Islet of Langerhans (tissue), 1 donor: Measurements from ENCODE around the gene PAEP.

Source experiments
- FAIRE-seq: peaks from one replicate; lab custom pipeline; 2011; peaks lifted over from hg19 to GRCh38; lab: Jason Lieb, UNC

PAEP gene

DNA sequence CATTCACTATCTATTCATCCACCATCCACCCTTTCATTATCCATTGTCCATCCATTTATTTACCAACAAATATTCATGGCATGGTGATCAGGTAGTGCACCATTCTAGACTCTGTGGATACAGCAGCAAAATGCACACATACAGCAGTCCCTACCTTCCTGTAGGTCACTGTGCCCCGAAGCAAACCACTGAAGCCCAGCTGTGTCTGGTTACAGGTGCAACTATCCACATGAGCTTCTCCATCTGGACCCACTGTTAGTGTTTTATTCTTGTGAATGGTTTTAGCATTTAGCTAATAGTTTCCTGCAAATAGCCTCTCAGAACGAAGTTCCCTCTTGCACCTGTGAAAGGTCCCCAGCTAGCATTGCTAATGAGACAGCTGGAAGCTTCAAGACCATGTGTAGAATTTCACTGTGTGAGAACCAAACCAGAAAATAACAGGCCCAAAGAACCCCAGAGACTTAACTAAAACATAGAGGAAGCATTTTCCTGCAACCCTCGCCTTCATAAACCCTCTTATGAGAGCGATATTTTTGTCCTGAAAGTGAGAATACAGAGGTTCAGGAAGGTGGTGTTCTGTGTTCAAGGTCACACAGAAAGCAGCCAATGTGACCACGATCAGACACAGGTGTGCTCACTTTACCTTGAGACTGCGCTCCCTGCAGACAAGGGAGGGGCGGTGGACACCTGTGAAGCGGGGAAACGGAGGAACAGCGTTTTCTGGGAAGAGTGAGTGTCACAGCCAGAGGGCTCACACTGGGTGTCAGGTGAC lies 18.5 kb downstream of the PAEP start:
- no peak for FAIRE-seq

DNA sequence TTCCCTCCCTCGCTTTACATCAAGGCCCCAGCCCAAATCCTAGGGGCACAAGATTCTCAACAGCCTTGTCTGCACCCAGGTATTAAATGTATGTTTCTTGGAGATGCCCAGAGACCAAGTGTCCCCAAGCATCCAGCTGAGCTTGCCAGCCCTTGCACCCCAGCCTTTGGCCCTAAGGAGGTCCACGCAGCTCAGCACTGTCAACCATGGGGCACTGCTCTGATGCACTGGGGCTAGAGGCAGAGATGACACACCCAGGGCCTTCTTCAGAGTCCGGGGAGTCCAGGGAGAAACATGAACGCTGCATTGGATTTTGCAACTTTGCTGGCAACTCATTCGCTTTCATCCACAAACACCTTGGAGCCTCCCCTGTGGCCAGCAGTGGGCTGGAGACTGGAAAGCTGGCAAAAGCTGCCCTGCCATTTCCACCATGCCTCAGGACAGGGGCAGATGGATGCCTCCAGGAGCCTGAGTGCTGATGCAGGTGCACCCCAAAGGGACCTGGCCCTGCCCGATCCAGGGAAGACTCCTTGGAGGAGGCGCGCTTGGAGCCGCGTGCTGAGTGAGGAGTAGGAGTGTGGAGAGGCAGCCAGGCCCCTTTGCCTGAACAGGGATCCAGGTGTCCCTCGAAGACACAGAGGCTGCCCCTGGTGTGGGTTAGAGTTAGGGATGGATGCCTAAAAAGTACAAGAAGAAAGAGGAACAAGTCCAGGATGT lies 19.3 kb downstream of the PAEP start:
- no peak for FAIRE-seq

DNA sequence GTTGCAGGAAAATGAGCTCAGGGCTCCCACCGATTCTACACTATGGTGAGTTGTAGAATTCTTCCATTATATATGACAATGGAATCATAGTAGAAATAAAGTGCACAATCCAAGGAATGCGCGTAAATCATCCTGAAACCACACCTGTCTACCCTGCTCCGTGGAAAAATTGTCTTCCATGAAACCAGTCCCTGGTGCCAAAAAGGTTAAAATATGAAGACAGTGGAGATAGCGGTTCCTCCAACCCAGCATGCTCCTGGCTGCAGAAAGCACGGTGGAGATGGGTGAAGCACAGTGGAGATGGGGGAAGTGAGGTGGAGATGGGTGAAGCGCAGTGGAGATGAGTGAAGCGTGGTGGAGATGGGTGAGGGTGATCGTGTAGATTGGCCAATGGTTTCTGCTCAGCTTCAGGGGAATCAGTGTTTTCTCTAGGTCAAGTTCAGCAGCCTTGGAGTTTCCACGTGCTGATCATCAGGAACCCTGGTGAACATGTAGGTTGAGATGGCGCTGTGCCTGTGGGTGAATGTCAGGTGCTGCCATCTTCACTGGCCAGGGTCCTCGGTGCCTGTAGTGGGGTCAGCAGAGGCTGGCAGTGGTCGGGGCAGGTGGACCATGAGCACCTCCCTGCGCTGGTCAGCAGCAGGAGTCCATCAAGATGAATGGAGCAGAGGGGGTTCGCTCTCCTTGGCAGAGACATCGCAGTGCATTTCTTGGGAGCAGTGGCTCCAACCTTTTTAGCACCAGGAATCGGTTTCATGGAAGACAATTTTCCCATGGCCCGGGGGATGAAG lies 20.3 kb downstream of the PAEP start:
- FAIRE-seq, result no peak

DNA sequence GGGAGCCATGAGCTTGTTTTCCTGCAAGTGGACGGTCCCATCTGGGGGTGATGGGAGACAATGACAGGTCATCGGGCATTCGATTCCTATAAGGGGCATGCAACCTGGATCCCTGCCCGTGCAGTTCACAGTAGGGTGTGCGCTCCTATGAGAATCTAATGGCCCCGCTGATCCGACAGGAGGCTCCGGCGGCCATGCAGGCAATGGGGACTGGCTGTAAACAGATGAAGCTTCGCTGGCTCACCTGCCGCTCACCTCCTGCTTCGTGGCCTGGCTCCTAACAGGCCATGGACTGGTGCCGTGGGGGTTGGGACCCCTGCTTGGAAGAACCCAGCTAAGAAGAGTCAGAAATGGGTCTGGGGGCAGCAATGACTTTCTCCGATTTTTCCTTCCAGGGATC lies 21.0 kb downstream of the PAEP start:
- FAIRE-seq, result no peak

DNA sequence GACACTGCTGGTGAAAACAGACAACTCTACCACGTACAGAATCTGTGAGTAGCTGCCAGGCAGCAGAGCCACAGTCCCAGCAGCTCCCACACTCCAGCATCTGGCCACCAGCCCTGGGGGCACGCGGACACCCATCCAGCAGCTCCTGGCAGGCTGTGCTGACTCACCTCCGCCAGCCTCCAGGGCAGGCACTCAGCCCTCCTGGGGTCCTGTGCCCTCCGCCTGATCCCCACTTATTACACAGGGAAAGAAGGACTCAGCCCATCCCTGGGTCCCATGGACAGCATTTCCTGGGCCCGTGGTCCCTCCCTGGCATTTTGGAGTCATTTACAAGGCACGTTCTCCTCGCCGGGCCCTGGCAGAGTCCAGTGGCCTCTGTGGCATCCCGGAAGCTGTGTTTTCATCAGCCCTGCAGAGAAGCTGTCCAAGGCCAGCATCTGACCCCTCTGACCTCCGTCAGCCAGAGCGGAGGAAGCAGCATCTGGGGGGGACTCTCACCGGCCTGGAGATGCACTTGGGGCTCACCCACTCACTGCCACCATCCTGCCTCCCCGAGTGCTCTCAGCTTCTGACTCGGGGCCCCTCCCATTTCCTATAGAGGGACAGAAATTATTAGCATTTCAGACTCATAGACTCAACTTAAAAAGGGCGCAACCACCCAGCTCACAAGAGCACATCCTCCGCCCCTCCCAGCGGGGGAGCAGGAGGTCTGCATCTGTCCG lies 21.6 kb downstream of the PAEP start:
- no peak for FAIRE-seq

DNA sequence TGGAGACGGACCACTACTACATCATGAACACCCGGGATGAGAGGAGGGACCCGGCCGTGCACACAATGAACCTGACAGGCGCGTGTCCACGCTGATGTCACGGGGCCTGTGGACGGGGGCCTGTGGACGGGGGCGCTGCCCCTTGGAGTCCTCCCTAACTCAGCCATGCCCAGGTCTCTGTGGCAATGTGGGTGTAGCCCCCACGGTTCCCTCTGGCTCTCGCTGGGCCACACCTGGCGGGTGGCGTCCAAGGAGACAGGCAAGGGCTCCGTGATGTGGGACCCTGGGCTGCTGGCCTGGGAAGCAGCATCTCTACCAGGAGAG lies 22.1 kb downstream of the PAEP start:
- FAIRE-seq, result no peak

DNA sequence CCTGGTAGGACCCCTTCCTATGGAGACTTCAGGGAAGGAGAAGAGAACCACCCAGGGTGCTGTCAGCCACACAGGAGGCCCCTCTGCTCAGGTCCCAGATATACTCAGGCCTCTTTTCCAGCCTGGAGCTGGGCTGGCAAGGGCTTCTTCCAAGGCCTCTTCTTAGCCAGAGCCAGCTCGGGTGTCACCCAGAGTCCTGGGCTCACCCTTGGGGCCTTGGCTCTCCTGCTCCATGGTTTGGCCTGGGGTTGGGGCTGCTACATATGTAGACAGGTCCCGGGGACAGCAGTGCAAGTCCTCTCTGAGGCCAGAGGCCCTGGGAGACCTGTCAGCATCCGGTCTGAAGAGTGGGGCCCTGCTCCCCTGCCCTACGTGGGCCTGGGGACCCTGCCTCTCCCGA lies 22.8 kb downstream of the PAEP start:
- no peak for FAIRE-seq

DNA sequence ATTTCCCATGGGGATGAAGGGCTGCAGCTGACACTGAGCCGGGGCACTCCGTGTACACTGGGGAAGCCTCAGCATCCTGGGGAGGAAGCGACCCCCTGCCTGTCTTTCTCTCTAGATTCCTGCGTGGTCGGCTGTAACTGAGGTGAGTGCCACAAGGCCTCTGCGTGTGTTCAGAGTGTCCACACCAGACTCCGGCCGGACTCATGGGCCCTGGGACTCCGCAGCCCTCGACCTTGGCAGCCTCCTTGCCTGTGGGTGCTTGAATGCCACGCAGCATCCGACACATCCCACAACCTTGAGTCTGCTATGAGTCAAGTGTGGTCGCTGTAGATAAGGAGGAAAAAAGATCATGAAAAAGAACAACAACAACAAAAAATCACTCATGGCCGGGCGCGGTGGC lies 23.4 kb downstream of the PAEP start:
- no peak for FAIRE-seq

DNA sequence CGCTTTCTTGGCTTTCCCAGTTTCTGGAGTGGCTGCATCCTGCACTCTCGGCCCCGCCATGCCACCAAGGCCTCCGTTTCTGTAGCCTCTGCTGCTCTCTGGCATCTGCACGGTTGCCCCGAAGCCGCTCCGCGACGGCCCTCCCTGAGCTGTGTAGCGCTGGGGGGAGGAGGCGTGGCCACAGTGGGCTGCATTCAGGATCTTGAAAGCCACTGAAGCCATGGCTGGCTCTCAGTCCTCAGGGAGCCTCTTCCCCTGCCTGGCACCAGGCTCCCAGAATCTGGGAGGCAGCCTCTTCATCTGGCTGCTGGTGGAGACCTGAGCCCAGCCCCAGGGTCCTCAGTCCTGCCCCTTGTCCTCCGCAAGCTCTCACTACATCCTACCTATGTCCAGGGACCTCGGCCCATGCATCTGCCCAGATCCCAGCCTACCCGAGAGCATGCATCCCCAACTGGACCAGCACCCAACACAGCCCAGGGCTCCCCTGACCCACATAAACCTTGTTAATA lies 25.1 kb downstream of the PAEP start:
- FAIRE-seq, result no peak

DNA sequence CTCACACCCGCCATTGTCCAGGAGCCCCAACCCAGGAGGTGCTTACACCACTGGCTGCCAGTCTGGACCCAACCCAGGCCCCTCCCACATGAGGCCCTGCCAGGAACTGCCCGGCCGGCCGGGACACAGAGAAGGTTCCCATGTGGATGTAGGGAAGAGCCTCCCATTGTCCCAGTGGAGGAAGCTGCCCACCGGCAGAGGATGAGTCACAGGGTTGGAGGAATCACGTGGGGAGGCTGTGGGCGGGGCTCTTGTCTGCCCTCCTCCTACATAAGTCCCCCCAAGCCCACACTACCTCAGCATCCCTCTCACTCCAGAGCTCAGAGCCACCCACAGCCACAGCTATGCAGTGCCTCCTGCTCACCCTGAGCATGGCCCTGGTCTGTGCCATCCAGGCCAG lies 26.1 kb downstream of the PAEP start:
- FAIRE-seq, result no peak

DNA sequence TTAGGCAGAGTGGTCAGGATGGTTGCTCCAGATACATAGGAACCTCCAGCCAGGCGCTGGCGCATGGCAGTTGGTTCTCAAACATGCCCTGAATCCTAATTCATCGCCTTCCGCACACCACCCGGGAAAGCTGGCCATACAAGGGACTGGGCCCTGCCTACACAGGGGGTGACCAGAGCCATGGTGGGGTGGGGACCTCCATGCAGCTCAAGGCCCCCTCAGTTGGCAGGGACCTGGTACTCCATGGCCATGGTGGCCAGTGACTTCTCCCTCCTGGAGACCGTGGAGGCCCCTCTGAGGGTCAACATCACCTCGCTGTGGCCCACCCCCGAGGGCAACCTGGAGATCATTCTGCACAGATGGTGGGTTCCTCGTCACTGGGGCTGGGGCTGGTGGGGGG lies 26.8 kb downstream of the PAEP start:
- no peak for FAIRE-seq

DNA sequence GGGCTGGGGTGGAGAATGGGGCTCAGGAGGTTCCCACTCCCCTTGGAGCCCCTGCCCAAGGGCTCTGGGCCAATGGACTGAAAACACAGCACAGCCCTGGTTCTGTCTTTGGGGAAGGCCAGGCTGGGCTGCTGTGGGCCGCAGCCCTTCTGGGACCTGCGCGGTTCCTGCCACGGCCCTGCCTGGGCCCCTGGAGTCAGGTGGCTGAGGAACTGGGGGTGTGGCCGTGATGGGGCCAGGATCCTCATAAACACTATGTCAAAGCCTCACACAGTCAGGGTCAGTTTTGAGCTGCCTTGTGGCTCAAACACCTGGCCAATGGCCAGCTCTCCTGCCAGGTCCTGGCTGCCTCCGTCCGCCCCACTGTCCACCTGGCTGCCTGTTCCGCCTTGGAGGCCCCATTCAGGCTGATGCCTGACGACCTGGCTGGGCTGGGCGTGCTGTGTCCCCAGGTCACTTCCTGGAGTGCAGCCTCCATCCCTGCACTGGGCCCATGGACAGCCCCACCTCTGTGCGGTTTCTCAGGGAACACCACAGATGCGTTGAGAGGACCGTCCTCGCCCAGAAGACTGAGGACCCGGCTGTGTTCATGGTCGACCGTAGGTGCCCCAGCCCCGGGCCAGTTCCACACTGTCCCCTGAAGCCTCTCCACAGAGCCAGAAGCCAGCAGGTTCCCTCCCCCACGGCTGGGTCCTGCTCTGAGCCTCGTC lies 27.5 kb downstream of the PAEP start:
- FAIRE-seq, result no peak

DNA sequence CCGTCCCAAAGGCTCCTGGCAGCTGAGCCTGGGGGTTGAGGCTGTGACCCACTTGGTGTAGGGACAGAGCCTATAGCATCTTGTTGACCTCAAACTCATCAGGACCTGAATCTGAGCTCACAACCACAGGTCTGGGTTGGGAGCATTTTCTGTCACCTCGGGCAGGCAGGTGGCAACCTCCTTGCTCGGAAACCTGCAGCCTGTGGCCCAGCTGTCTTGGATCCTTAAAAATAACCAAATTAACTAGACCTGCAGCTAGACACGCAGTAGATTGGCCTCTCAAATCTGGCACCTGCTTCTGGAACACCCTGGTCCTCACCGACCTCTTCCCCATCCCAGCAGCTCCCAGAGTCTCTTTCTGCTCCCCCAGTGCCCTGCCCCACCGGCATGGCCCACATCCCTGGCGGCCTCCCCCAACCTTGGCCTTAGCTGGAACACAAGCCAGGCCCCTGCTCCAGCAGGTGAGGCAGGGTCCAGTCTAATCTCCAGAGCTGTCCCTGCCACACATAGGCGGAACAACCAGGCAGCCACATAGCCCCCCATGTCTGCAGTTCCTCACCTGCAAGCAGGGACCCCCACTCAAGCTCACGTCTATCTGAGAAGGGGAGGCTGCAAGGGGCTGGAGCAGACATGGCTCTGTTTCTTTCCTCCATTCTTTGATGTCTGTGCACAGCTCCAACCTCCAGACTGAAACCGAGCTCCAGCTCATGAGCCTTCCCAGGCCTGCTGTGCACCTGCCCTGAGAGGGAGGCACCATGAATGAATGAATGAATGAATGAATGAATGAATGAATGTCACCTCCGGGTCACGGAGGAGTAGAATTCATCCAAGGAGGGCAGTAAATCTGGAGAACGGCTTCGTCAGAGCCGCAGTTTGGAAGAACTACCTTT lies 28.3 kb downstream of the PAEP start:
- FAIRE-seq, result no peak

DNA sequence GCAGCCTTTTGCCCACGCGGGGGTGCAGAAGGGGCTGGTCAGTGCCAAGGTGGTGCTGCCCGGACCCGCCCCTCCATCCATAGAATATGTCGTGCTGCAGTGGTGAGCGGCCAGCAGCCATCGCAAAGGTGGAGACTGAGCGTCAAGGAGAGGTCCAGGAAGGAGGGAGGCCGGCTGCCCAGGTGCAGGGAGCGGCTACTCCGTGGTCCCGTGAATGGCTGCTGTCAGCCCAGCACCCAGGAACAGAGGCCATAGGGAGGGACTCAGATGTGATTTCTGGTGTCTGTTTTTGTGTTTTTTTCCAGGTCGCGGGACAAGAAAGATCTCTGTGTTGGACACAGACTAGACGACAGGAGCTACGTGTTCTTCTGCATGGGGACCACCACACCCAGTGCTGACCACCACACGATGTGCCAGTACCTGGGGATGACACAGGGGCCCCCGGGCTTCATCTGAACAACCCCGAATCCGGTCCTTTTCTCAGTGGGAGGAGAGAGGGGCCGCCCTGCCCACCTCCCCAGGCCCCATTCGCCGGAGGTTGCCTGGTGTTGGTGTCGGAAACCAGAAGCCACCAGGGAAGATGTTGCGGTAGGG lies 29.0 kb downstream of the PAEP start:
- FAIRE-seq, result no peak

DNA sequence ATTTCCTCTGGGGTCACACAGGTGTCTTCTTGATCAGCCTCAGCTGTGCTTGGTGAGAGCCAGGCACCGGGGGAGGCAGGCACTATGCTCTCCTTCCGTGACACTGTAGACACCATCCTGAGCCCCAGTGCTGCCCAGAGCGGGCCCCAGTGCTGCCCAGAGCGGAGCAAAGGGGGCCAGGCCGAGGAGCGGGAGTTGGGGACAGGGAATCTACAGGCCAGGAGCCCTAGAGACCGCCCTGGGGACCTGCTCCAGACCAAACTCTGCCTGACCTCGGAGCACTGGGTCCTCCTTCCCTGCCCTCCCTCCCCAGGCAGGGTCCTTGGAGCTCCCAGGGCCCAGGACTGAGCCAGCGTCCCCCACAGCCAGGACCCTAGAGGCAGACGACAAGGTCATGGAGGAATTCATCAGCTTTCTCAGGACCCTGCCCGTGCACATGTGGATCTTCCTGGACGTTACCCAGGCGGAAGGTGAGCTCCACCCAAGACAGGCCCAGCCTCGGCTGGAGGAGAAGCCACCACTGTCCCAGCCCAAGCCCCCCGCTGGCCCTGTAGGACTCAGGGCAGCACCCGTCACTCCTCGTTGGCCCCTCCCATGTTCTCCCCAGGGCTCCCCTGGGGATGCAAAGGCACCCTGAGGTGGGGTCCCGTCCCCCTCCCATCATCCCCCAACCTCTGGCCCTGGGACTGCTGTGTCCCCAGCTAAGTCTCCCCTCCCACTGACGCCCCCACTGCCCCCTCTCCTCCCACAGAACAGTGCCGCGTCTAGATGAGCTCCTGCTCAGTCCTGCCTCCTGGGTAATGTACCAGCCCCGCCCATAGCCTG lies 30.2 kb downstream of the PAEP start:
- no peak for FAIRE-seq

DNA sequence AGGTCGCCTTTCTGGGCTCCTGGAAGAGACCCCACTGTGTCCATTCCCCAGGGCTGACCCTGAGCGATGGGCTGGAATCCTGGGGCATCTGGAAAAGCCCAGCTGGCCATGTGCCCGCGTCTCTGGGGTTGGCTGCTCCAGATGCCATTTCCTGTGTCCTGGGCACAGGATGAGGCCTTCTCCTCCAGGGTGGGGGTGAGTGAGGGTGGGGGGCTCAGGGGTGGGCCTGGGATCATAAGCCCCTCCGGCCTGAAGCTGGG lies 30.7 kb downstream of the PAEP start:
- FAIRE-seq, result no peak

DNA sequence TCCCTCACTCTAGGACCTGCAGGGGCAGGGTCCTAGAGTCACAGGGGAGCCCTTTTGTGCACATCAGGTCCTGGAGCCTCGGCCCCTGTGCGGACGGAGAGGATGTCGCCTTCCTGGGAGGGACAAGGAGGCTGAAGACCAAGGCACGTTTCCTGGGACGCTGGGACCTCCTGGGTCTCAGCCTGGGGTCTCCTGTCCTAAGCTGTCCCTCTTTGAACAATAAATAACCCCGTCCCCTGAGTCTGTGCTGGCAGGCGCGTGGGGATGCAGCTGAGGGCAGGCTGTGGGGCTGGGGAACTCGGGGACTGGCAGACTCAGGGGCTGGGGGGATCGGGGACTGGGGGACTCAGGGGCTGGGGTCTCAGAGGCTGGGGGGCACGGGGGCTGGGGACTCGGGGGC lies 31.1 kb downstream of the PAEP start:
- no peak for FAIRE-seq

DNA sequence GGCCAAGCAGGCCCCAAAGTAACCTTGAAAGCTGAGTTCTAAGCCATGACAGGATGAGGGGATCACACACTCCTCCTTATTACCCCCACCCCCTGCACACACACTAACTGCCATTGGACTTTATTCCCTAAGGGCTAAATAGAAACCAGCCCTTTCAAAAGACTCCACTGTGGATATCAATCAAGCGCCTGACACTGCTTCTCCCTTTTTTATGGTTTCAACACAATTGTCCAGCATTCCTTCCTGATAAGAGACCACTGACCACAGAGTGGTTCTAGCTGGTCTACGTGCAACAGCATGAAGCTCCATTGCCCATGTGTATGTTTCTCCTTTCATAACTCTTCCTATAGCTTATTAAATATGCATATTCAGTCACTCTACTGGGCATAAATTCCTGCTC lies 34.7 kb downstream of the PAEP start:
- no peak for FAIRE-seq

DNA sequence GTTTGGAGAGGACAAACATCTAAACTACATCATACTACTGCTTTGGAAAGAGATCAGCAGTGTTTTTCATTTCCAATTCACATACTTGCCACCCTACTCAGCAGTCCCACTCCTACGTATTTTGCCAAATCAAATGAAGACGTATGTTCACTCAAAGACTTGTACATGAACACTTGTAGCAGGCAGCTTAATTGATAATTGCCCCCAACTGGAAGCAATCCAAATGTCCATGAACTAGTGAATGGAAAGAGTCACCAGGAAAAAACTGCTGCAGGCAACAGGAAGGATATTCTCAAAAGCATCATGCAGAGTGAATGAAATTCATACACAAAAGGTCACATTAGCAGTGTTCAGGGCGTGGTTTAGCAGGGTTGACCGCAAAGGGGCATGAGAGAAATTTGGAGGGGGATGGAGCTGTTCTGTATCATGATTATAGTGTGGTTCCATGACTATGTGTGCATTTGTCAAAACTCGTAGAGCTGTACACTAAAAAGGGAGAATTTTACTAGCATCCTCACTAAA lies 38.8 kb downstream of the PAEP start:
- no peak for FAIRE-seq

DNA sequence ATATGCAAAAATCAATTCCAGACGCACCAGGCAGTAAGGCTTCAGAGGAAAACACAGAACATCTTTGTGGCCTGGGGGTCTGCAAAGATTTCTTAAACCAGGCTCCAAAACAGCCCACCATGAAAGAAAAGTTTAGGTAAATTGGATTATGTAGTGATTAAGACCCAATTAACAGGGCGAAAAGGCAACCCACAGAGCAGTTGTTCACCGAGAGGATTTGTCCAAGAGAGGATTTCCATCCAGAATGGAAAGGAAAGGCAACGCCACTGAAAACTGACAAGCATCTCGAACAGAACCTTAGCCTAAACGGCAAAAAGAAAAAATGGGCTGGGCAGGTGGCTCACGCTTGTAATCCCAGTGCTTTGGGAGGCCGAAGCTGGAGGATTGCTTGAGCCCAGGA lies 40.4 kb downstream of the PAEP start:
- FAIRE-seq, result no peak
